PC-9 (cell line): ENCODE measurements around the gene OR1Q1. TPM values are rescaled to one million over a fixed set of nuclear protein-coding genes. Genes with fewer than 3 reads are reported as not detected.

Experiments used
- BruUV-seq: library from RNA; stranded (reverse); fragments of 400-500 nt; replicated peaks from 2 replicates; lab custom pipeline; 2021; lab: Mats Ljungman, UMichigan
- CTCF ChIA-PET: fragments of 300-600 bp; sonication (Branson Sonifier 250); formaldehyde crosslinking; loops from one replicate; lab custom pipeline; 2022; ENCODE audit warnings: antibody characterized with exemption; lab: Charles Lee
- POLR2A ChIA-PET: fragments of 300-600 bp; sonication (Branson Sonifier 250); formaldehyde crosslinking; loops from one replicate; lab custom pipeline; 2022; ENCODE audit warnings: antibody characterized with exemption; ENCODE audit not compliant: unreplicated experiment; lab: Charles Lee
- DNase-seq, 2 experiments: peaks; one replicate each; pipeline versions ENCODE4 v3.0.0 to v3.0.0-alpha.2; 2015 to 2022; ENCODE audit warnings: mixed read lengths in 1 of 2
- H2AFZ ChIP-seq: fragments of 200-600 bp; sonication (generic); 2 replicates; pipeline ENCODE4 v1.8.1; 2017; ENCODE audit warnings: antibody characterized with exemption
- H3F3A ChIP-seq: fragments of 200-600 bp; sonication (generic); 2 replicates; pipeline ENCODE4 v1.8.1; 2017; ENCODE audit warnings: antibody characterized with exemption, mild to moderate bottlenecking, low read depth; ENCODE audit not compliant: insufficient read depth
- H3K27ac ChIP-seq: fragments of 200-600 bp; sonication (generic); 2 replicates; pipeline ENCODE4 v1.6.1; 2016; ENCODE audit warnings: mixed run types
- H3K27me3 ChIP-seq: fragments of 200-600 bp; sonication (generic); 2 replicates; pipeline ENCODE4 v1.6.1; 2016; ENCODE audit warnings: low read depth, mixed run types; ENCODE audit not compliant: insufficient read depth
- H3K36me3 ChIP-seq: fragments of 200-600 bp; sonication (generic); 2 replicates; pipeline ENCODE4 v1.6.1; 2016; ENCODE audit warnings: low read depth, mixed run types
- H3K4me1 ChIP-seq: fragments of 200-600 bp; sonication (generic); replicated peaks from 2 replicates; pipeline ENCODE4 v1.6.1; 2016; ENCODE audit warnings: mixed run types; ENCODE audit not compliant: insufficient read depth
- H3K4me2 ChIP-seq: fragments of 200-600 bp; sonication (generic); 2 replicates; pipeline ENCODE4 v1.6.1; 2017; ENCODE audit warnings: mixed run types
- H3K4me3 ChIP-seq: fragments of 200-600 bp; sonication (generic); 2 replicates; pipeline ENCODE4 v1.6.1; 2016; ENCODE audit warnings: mixed run types
- H3K79me2 ChIP-seq: fragments of 200-600 bp; sonication (generic); 2 replicates; pipeline ENCODE4 v1.6.1; 2017; ENCODE audit warnings: low read depth, mixed run types
- H3K9me2 ChIP-seq: fragments of 200-600 bp; sonication (generic); 2 replicates; pipeline ENCODE4 v1.8.1; 2017; ENCODE audit warnings: mild to moderate bottlenecking; ENCODE audit not compliant: insufficient read depth
- H3K9me3 ChIP-seq: fragments of 200-600 bp; sonication (generic); 2 replicates; pipeline ENCODE4 v1.8.1; 2016; ENCODE audit warnings: low read depth; ENCODE audit not compliant: insufficient read depth
- H4K20me1 ChIP-seq: fragments of 200-600 bp; sonication (generic); 2 replicates; pipeline ENCODE4 v1.8.1; 2017; ENCODE audit not compliant: insufficient read depth
- CTCF ChIP-seq: fragments of 200-600 bp; sonication (generic); conservative IDR thresholded peaks from 2 replicates; pipeline ENCODE4 v1.6.1; 2017; ENCODE audit warnings: mixed run types, antibody characterized with exemption, mild to moderate bottlenecking, moderate library complexity
- EZH2 ChIP-seq: fragments of 200-600 bp; sonication (generic); IDR thresholded peaks from 2 replicates; pipeline ENCODE4 v1.8.0; 2017; ENCODE audit warnings: antibody characterized with exemption, low read depth
- intact Hi-C: fragments of 100-400 bp; cut with micrococcal nuclease; formaldehyde crosslinking; loops from one replicate; pipeline ENCODE4 v1.10.0; 2022; ENCODE audit not compliant: unreplicated experiment
- total RNA-seq: library from RNA; stranded (reverse); gene quantifications from 2 replicates; pipeline ENCODE4 v1.2.3, GENCODE V29; 2021

The OR1Q1 gene
- total RNA-seq, 1 experiment from 2014 or later: not detected

- TF ChIP-seq EZH2 (no peak), CTCF (no peak)
- H3K4me3 ChIP-seq: no peak within 1 kb of the TSS
- no peaks in the 10 kb centered on the region for H4K20me1 ChIP-seq
- no TSS peak for BruUV-seq
- H3K9me3 ChIP-seq: no peaks in the 10 kb centered on the region
- DNase-seq: no peak
- no peaks in the 10 kb centered on the region for H3F3A ChIP-seq
- no peaks in the 10 kb centered on the region for H3K4me1 ChIP-seq
- H3K4me2 ChIP-seq: no peak within 1 kb of the TSS
- POLR2A ChIA-PET: no interaction called here
- CTCF ChIA-PET: no interaction called here
- H3K9me2 ChIP-seq: no peaks in the 10 kb centered on the region
- no peak within 1 kb of the TSS for H2AFZ ChIP-seq
- H3K27me3 ChIP-seq: peaks cover 12% of the 10 kb centered on the region; the same call in 1 of the 2 replicates
- no peaks in the 10 kb centered on the region for H3K79me2 ChIP-seq
- H3K36me3 ChIP-seq: no peaks in the 10 kb centered on the region
- H3K27ac ChIP-seq: no peak within 1 kb of the TSS
- intact Hi-C loops: no loop called here
These were observed 46.9 kb downstream of the OR1Q1 start, which contains the start of gene OR1L1 for GRCh38 chr9:122661416-122661815. OR1L1 (plus strand) TSS chr9:122661716; CDS start chr9:122661716, 0 bp downstream.

Other genes starting within 250 kb of the OR1Q1 start
- gene PTGS1, start 243.7 kb upstream of the OR1Q1 start, total RNA-seq: 1.8 TPM in 2 replicates
- not detected in 2 replicates for gene OR1J1, start 136.8 kb upstream of the OR1Q1 start, total RNA-seq
- not detected in 2 replicates for gene OR1J2, start 103.9 kb upstream of the OR1Q1 start, total RNA-seq
- not detected in 2 replicates for gene OR1J4, start 95.6 kb upstream of the OR1Q1 start, total RNA-seq
- gene OR1N1, start 87.4 kb upstream of the OR1Q1 start, total RNA-seq: not detected in 2 replicates
- gene OR1N2, start 61.6 kb upstream of the OR1Q1 start, total RNA-seq: not detected in 2 replicates
- gene OR1L8, start 31.4 kb upstream of the OR1Q1 start, total RNA-seq: not detected in 2 replicates
- gene OR1B1, start 42.9 kb downstream of the OR1Q1 start, total RNA-seq: not detected in 2 replicates
- gene OR1L1, start 47.0 kb downstream of the OR1Q1 start, total RNA-seq: not detected in 2 replicates
- gene OR1L3, start 60.4 kb downstream of the OR1Q1 start, total RNA-seq: not detected in 2 replicates
- not detected in 2 replicates for gene OR1L4, start 109.3 kb downstream of the OR1Q1 start, total RNA-seq
- gene OR1L6, start 127.6 kb downstream of the OR1Q1 start, total RNA-seq: not detected in 2 replicates
- gene OR5C1, start 174.2 kb downstream of the OR1Q1 start, total RNA-seq: not detected in 2 replicates
- not detected in 2 replicates for gene OR1K1, start 185.4 kb downstream of the OR1Q1 start, total RNA-seq
- 23.2 and 28.9 TPM in 2 replicates for gene PDCL, start 213.8 kb downstream of the OR1Q1 start, total RNA-seq